ENCODE data around the gene ZFAND2B.
A peak's percentile ranks its signal among the peaks of the same experiment; 100 is the strongest.
"Not testable (repeated sequence)": the region's sequence is repeated elsewhere in the genome, so short reads cannot be mapped to it uniquely, and the experiment has no call there.

The ZFAND2B gene

DNA sequence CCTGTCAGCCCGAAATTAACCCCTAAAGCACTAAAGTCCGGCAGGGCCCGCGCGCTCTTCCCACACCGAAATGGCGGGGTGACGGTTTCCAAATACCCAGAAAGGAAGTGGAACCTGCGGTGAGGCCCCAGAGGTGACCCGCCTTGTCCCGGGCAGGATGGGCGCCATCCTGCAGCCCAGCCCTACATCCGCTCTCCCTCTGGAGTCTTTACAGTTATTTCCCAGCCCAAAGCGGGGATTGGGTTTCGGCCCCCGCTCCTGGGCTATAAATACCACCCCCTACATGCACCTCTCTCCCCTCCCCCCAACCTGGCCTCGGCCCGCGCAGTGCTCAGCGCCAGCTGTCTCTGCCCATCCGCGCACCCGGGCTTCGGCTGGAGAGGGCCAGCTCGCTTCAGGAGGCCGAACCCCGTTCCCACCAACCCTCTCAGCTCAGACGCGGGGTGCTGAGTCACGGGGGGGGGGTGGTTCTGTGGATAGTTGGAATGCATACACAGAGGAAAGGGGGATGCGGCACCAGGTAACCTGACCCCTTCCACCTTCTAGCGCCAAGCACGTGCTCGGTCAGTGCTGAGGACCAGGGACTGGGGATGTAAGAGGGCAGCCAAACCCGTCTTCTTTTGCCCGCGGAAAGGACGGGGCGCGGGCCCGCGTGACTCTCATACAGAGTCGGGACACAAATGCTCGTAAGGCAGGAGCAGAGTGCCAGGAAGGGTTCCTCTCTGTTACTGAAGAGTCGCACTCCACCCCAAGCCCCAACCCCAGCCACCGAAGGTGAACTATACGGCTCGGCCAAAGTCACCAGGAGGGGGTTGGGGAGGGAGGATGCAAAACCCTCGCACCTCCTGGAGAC, 46.5 kb downstream of the ZFAND2B start, which contains the start of gene TUBA4B:
TSS of gene TUBA4B (plus strand) at position 344 of the 853 bp plus-strand sequence. CDS start at position 509, 165 bp downstream.
- no peaks in the 10 kb centered on the region for H3K9me3 ChIP-seq (ENCODE audit: severe bottlenecking)
- H3K4me1 ChIP-seq (ENCODE audit: insufficient read depth, poor library complexity, severe bottlenecking) = peaks cover 40% of the 10 kb centered on the region
- DNase-seq (ENCODE audit: low spot score) (peak; percentile 64), ATAC-seq (ENCODE audit: low read depth) (peak; percentile 33)
- peak within 1 kb of the TSS; percentile 97 for H3K27ac ChIP-seq (ENCODE audit: poor library complexity, severe bottlenecking)
- H3K4me3 ChIP-seq (ENCODE audit: severe bottlenecking) = peak within 1 kb of the TSS; percentile 67
- TF ChIP-seq, protein P1, sequence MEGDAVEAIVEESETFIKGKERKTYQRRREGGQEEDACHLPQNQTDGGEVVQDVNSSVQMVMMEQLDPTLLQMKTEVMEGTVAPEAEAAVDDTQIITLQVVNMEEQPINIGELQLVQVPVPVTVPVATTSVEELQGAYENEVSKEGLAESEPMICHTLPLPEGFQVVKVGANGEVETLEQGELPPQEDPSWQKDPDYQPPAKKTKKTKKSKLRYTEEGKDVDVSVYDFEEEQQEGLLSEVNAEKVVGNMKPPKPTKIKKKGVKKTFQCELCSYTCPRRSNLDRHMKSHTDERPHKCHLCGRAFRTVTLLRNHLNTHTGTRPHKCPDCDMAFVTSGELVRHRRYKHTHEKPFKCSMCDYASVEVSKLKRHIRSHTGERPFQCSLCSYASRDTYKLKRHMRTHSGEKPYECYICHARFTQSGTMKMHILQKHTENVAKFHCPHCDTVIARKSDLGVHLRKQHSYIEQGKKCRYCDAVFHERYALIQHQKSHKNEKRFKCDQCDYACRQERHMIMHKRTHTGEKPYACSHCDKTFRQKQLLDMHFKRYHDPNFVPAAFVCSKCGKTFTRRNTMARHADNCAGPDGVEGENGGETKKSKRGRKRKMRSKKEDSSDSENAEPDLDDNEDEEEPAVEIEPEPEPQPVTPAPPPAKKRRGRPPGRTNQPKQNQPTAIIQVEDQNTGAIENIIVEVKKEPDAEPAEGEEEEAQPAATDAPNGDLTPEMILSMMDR (IDR thresholded peaks at IDR 0.05; ENCODE audit: poor library complexity, severe bottlenecking) = no peak
- H3K27me3 ChIP-seq (ENCODE audit: insufficient read depth, poor library complexity, severe bottlenecking) = no peaks in the 10 kb centered on the region
- peaks cover 29% of the 10 kb centered on the region for H3K36me3 ChIP-seq (ENCODE audit: low read depth)

DNA sequence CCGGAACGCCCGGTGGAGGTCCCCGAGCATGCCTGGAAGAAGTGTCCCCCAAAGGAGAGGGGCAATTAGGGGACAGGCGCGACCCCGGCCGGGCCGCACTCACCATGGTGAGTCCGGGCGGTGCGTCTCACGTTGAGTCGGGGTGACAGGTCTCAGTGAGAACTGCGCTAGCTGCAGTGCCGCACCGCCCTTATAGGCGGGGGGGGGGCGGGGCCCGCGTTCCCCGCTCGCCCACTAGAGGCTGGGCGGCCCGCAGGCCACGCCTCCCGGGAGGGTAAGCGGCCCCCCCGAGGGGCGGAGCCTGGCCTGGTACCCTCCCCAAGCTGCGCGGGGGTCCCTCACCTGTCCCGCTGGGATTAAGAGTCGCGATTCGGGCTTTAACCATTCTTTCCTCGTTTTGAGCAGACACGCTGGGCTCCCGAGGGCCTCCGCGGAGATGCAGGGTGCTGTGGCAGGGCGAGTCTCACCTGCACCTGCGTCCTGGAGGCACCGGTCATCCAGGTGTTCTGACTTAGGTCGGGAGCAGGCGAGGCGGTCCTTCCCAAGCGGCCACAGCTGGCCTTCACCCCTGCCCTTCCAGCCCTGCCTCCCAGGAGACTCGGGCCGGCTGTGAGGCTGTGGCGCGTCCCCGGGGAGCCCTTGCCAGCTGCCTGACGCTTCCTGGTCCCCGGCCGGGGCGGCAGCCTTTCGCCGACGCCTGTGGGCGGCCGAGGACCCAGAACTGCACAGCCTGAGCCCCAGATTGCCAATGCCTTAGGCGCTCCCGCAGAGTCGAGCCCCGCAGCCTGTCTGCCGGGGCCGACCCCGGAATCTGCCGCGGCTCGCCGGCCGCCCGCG, 47.4 kb downstream of the ZFAND2B start, which contains the start of gene TUBA4A:
TSS of gene TUBA4A (minus strand) at position 166 of the 837 bp plus-strand sequence. CDS start at position 106, 60 bp downstream.
- ATAC-seq (ENCODE audit: low read depth) (peak; percentile 50), DNase-seq (ENCODE audit: low spot score) (peak; percentile 83)
- no peaks in the 10 kb centered on the region for H3K27me3 ChIP-seq (ENCODE audit: insufficient read depth, poor library complexity, severe bottlenecking)
- no peaks in the 10 kb centered on the region for H3K9me3 ChIP-seq (ENCODE audit: severe bottlenecking)
- peaks cover 32% of the 10 kb centered on the region for H3K4me1 ChIP-seq (ENCODE audit: insufficient read depth, poor library complexity, severe bottlenecking)
- peak within 1 kb of the TSS; percentile 67 for H3K4me3 ChIP-seq (ENCODE audit: severe bottlenecking)
- peaks cover 25% of the 10 kb centered on the region for H3K36me3 ChIP-seq (ENCODE audit: low read depth)
- TF ChIP-seq, protein P1 (IDR thresholded peaks at IDR 0.05; ENCODE audit: poor library complexity, severe bottlenecking) = no peak
- peak within 1 kb of the TSS; percentile 97 for H3K27ac ChIP-seq (ENCODE audit: poor library complexity, severe bottlenecking)

DNA sequence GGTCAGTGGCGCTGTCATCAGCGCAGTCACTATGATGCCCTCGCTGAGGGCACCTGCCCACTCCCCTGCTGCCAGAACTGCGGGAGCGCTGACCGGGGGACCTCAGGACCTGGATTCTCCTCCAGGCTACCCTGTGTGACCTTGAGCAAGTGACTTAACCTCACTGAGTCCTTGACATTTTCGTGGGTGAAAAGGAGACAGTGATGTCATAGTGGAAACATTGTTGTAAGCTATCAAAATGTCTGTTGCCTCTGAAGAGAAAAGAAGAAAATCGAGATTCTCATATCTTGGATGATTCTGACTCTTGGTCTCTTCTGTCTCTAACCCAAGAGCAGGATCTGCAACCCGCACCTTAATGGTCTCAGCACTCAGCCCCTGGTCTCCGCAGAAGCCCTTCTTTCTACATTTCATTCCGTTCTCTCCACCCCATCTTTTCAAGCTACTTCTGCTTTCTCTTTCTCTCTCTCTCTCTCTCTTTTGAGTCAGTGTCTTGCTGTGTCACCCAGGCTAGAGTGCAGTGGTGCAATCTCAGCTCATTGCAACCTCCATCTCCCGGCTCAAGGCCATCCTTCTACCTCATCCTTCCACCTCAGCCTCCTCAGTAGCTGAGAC, 48.1 kb downstream of the ZFAND2B start:
- H3K4me1 ChIP-seq (ENCODE audit: insufficient read depth, poor library complexity, severe bottlenecking) = peaks cover 27% of the 10 kb centered on the region
- H3K27me3 ChIP-seq (ENCODE audit: insufficient read depth, poor library complexity, severe bottlenecking) = no peaks in the 10 kb centered on the region
- peaks cover 25% of the 10 kb centered on the region for H3K36me3 ChIP-seq (ENCODE audit: low read depth)
- H3K4me3 ChIP-seq (ENCODE audit: severe bottlenecking) = peak overlapping the region; percentile 67
- ATAC-seq (ENCODE audit: low read depth) (no peak), DNase-seq (ENCODE audit: low spot score) (no peak)
- TF ChIP-seq, protein P1 (IDR thresholded peaks at IDR 0.05; ENCODE audit: poor library complexity, severe bottlenecking) = no peak
- H3K9me3 ChIP-seq (ENCODE audit: severe bottlenecking) = no peaks in the 10 kb centered on the region
- no peak overlapping the region for H3K27ac ChIP-seq (ENCODE audit: poor library complexity, severe bottlenecking)

DNA sequence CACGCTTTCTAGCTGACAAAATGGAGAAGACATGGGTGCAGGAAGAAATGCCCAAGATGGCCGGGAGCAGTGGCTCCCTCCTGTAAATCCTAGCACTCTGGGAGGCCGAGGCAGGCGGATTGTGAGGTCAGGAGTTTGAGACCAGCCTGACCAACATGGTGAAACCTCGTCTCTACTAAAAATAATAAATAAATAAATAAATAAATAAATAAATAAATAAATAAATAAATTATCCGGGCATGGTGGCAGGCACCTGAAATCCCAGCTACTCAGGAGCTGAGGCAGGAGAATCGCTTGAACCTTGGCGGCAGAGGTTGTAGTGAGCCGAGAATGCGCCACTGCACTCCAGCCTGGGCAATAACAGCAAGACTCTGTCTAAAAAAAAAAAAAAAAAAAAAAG, 52.4 kb downstream of the ZFAND2B start:
- H3K4me1 ChIP-seq (ENCODE audit: insufficient read depth, poor library complexity, severe bottlenecking); H3K36me3 ChIP-seq (ENCODE audit: low read depth); H3K4me3 ChIP-seq (ENCODE audit: severe bottlenecking); DNase-seq (ENCODE audit: low spot score); H3K27ac ChIP-seq (ENCODE audit: poor library complexity, severe bottlenecking); H3K27me3 ChIP-seq (ENCODE audit: insufficient read depth, poor library complexity, severe bottlenecking); ATAC-seq (ENCODE audit: low read depth); H3K9me3 ChIP-seq (ENCODE audit: severe bottlenecking): not testable (repeated sequence)

Data from RWPE2 (cell line).